ENCODE data around the gene SQSTM1. TPM values are rescaled to one million over a fixed set of nuclear protein-coding genes. Genes with fewer than 3 reads are reported as not detected.

Gene SQSTM1
- total RNA-seq, 1 experiment from 2014 or later, result 341 TPM

GRCh38 chr5:179819296-179820126 is 1.2 kb upstream of the SQSTM1 start:
- Histone ChIP-seq H3K27me3 (ENCODE audit: low read length) (no peaks in the 10 kb centered on the region), H4K20me1 (ENCODE audit: low read length) (peaks cover 36% of the 10 kb centered on the region), H3K79me2 (ENCODE audit: low read length) (peaks cover 43% of the 10 kb centered on the region), H3K9me3 (ENCODE audit: low read length) (no peaks in the 10 kb centered on the region), H3K36me3 (ENCODE audit: low read depth, low read length) (peaks cover 11% of the 10 kb centered on the region), H3K4me3 (ENCODE audit: low read length) (no peak overlapping the region), H3K9me2 (replicated peaks; ENCODE audit: low read length) (no peaks in the 10 kb centered on the region), H3K4me2 (ENCODE audit: low read length) (peak overlapping the region; percentile 89), H3K4me1 (ENCODE audit: insufficient read depth, low read length) (peaks cover 41% of the 10 kb centered on the region), H3K27ac (ENCODE audit: low read length) (peak overlapping the region; percentile 96), H2AFZ (ENCODE audit: low read length) (no peak overlapping the region), H3F3A (ENCODE audit: low read length, unreplicated experiment) (no peaks in the 10 kb centered on the region), H3K9ac (ENCODE audit: low read length) (peak overlapping the region; percentile 94)
- ATAC-seq, result peak; percentile 32
- intact Hi-C loops (cut with micrococcal nuclease), result loop anchor here (2.0 kb wide), 1 partner anchor 57 kb away; no protein-coding TSS in a partner anchor
- peak; percentile 64 for DNase-seq
- no peak for TF ChIP-seq EZH2phosphoT487 (IDR thresholded peaks at IDR 0.05; ENCODE audit: borderline replicate concordance, low read length)
- TF ChIP-seq CTCF (conservative IDR thresholded peaks at IDR 0.05; ENCODE audit: low read depth, low read length), result no peak
- TF ChIP-seq EZH2 (IDR thresholded peaks at IDR 0.05; ENCODE audit: low read length, unreplicated experiment), result no peak
- POLR2A ChIA-PET (ENCODE audit: unreplicated experiment), result interaction anchor here (0.6 kb wide), 1 partner anchor 8 kb away, joined by 3 read pairs; no protein-coding TSS in a partner anchor
- no TSS peak for BruUV-seq (replicated peaks)
- CTCF ChIA-PET, result no interaction called here

GRCh38 chr5:179820127-179820482 is 600 bp upstream of the SQSTM1 start:
- Histone ChIP-seq H3K36me3 (ENCODE audit: low read depth, low read length) (peaks cover 17% of the 10 kb centered on the region), H3K27me3 (ENCODE audit: low read length) (no peaks in the 10 kb centered on the region), H3K4me1 (ENCODE audit: insufficient read depth, low read length) (peaks cover 41% of the 10 kb centered on the region), H3K27ac (ENCODE audit: low read length) (peak overlapping the region; percentile 96), H3K4me2 (ENCODE audit: low read length) (peak overlapping the region; percentile 89), H2AFZ (ENCODE audit: low read length) (peak overlapping the region; percentile 55; the same call in 1 of the 2 replicates), H3K9ac (ENCODE audit: low read length) (peak overlapping the region; percentile 94), H4K20me1 (ENCODE audit: low read length) (peaks cover 42% of the 10 kb centered on the region), H3K9me3 (ENCODE audit: low read length) (no peaks in the 10 kb centered on the region), H3K4me3 (ENCODE audit: low read length) (peak overlapping the region; percentile 93; the same call in 1 of the 2 replicates), H3K9me2 (replicated peaks; ENCODE audit: low read length) (no peaks in the 10 kb centered on the region), H3F3A (ENCODE audit: low read length, unreplicated experiment) (no peaks in the 10 kb centered on the region), H3K79me2 (ENCODE audit: low read length) (peaks cover 49% of the 10 kb centered on the region)
- TSS peak; percentile 65 for BruUV-seq (replicated peaks)
- intact Hi-C loops (cut with micrococcal nuclease), result loop anchor here (2.0 kb wide), 1 partner anchor 57 kb away; no protein-coding TSS in a partner anchor
- ATAC-seq (no peak), DNase-seq (no peak)
- TF ChIP-seq EZH2 (IDR thresholded peaks at IDR 0.05; ENCODE audit: low read length, unreplicated experiment) (no peak), CTCF (conservative IDR thresholded peaks at IDR 0.05; ENCODE audit: low read depth, low read length) (no peak), EZH2phosphoT487 (IDR thresholded peaks at IDR 0.05; ENCODE audit: borderline replicate concordance, low read length) (no peak)
- CTCF ChIA-PET, result no interaction called here
- POLR2A ChIA-PET (ENCODE audit: unreplicated experiment), result interaction anchor here (0.6 kb wide), 1 partner anchor 88 kb away, joined by 3 read pairs; no protein-coding TSS in a partner anchor

Data from PC-3 (cell line).